PFSK-1 (cell line): ENCODE results near the gene HPS1.

Source experiments
- FOXP2 ChIP-seq: optimal IDR thresholded peaks from 2 replicates; pipeline ENCODE3; 2011; ENCODE audit warnings: borderline replicate concordance, control low read depth, inconsistent platforms; ENCODE audit not compliant: insufficient read depth; ENCODE audit errors: extremely low read length, extremely low read depth
- POLR2AphosphoS5 ChIP-seq: IDR thresholded peaks from 2 replicates; pipeline ENCODE4 v1.6.1; 2012; ENCODE audit warnings: low read depth, mild to moderate bottlenecking, control low read depth, low read length, moderate library complexity
- SIN3A ChIP-seq: IDR thresholded peaks from 2 replicates; pipeline ENCODE4 v1.6.1; 2012; ENCODE audit warnings: mild to moderate bottlenecking, low read length, moderate library complexity, borderline replicate concordance; ENCODE audit not compliant: insufficient read depth
- TAF1 ChIP-seq: IDR thresholded peaks from 2 replicates; pipeline ENCODE4 v1.6.1; 2012; ENCODE audit warnings: low read length, control low read depth, borderline replicate concordance; ENCODE audit not compliant: insufficient read depth
- TF ChIP-seq, protein P1 (sequence below), 2 experiments: IDR thresholded peaks; 2 replicates each; pipeline versions ENCODE4 v1.6.1 to v1.8.0; 2011 to 2012; ENCODE audit warnings: low read depth in 2 of 2, low read length in 2 of 2, control low read depth in 1 of 2, inconsistent platforms in 1 of 2, mild to moderate bottlenecking in 1 of 2, moderate library complexity in 1 of 2; ENCODE audit not compliant: insufficient read depth in 1 of 2

The HPS1 gene

GRCh38 chr10:98429320-98430072, 17.2 kb downstream of the HPS1 start:
- no peak for TF ChIP-seq TAF1
- TF ChIP-seq, protein P1, sequence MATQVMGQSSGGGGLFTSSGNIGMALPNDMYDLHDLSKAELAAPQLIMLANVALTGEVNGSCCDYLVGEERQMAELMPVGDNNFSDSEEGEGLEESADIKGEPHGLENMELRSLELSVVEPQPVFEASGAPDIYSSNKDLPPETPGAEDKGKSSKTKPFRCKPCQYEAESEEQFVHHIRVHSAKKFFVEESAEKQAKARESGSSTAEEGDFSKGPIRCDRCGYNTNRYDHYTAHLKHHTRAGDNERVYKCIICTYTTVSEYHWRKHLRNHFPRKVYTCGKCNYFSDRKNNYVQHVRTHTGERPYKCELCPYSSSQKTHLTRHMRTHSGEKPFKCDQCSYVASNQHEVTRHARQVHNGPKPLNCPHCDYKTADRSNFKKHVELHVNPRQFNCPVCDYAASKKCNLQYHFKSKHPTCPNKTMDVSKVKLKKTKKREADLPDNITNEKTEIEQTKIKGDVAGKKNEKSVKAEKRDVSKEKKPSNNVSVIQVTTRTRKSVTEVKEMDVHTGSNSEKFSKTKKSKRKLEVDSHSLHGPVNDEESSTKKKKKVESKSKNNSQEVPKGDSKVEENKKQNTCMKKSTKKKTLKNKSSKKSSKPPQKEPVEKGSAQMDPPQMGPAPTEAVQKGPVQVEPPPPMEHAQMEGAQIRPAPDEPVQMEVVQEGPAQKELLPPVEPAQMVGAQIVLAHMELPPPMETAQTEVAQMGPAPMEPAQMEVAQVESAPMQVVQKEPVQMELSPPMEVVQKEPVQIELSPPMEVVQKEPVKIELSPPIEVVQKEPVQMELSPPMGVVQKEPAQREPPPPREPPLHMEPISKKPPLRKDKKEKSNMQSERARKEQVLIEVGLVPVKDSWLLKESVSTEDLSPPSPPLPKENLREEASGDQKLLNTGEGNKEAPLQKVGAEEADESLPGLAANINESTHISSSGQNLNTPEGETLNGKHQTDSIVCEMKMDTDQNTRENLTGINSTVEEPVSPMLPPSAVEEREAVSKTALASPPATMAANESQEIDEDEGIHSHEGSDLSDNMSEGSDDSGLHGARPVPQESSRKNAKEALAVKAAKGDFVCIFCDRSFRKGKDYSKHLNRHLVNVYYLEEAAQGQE (IDR thresholded peaks at IDR 0.05; ENCODE audit: insufficient read depth in 1 of 2, low read depth in 2 of 2, low read length in 2 of 2) = no peak
- TF ChIP-seq POLR2AphosphoS5 = no peak
- TF ChIP-seq FOXP2 = no peak
- no peak for TF ChIP-seq SIN3A

DNA sequence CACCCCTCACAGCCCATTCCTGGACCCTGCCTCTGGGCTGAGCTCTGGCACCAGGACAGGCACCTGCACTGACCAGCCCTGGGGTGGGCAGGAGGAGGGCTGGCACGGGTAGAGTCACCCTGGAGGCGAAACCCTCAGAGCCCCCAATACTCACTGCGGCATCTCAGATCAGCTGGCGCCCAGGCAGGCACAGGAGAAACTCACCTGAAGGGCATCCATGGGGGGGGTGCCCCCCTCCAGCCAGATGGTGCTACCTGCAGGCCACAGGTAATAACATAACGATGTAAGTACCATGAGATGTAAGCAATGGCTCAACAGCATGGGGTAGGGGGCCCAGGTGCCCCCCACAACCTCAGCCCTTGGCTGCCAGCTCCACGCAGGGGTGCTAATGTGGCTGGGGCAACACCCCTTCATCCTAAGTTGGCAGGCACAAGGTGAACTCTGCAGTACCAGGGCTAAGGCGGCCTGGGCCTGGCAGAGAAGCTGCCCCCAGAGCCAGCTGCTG, 19.7 kb downstream of the HPS1 start:
- TF ChIP-seq, protein P1 (IDR thresholded peaks at IDR 0.05; ENCODE audit: insufficient read depth in 1 of 2, low read depth in 2 of 2, low read length in 2 of 2) = no peak
- TF ChIP-seq FOXP2 (no peak), SIN3A (no peak), POLR2AphosphoS5 (no peak), TAF1 (no peak)

- TF ChIP-seq, protein P1 (IDR thresholded peaks at IDR 0.05; ENCODE audit: insufficient read depth in 1 of 2, low read depth in 2 of 2, low read length in 2 of 2) = no peak
- TF ChIP-seq FOXP2 (no peak), POLR2AphosphoS5 (no peak), SIN3A (no peak), TAF1 (no peak)
These were observed 21.0 kb downstream of the HPS1 start for GRCh38 chr10:98425511-98426352.

DNA sequence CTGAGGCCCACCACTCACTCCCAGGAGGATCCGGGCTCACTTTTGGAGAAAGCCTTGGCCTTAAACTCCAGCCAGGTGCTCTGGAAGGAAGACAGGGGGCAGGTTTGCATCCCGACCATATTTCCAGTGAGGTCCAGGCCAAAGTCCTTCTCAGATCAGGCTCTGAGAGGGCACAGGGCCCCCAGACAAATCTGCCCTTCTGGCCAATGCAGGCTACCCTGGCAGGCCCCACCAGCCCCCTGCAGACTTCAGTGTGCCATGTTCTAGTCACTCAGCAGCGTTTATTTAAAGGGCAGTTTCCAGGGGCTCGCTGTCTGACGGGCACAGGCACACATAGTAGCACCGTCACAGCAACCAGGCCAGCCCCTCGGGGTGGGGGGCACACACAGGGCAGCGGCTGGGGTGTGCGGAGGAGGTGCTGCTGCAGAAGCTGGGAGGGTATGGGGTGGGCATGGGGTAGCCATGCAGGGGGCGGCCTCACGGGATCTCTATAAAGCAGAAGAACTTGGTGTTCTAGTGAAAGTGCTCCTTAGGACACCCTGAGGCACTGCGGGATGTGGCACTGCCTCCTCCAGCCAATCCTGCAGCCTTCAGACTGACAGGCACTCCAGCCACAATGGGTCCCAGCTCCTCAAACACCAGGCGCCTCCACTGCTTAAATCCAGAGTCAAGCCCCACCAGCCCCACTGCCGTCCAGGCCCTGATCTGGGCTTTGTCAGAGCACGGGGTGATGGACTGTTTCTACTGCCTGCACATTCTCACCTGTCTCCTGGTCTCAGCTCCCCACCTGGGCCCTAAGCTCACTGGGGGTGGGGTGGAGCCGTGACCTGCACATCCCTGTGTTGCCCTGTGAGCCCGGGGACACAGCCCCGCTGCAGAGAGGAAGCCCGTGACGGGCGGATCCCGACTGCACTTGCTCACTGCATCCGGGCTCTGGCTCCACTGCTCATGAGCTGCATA, 22.2 kb downstream of the HPS1 start:
- TF ChIP-seq POLR2AphosphoS5 (no peak), FOXP2 (no peak), TAF1 (no peak), SIN3A (no peak)
- TF ChIP-seq, protein P1 (IDR thresholded peaks at IDR 0.05; ENCODE audit: insufficient read depth in 1 of 2, low read depth in 2 of 2, low read length in 2 of 2) = no peak
